ENCODE measurements around the gene ABL2.
"Not testable (repeated sequence)": the region's sequence is repeated elsewhere in the genome, so short reads cannot be mapped to it uniquely, and the experiment has no call there.

ABL2 gene

GRCh38 chr1:179135168-179135567 lies 94.3 kb downstream of the ABL2 start:
- not testable (repeated sequence) for DNase-seq (ENCODE audit: low spot score)

DNA sequence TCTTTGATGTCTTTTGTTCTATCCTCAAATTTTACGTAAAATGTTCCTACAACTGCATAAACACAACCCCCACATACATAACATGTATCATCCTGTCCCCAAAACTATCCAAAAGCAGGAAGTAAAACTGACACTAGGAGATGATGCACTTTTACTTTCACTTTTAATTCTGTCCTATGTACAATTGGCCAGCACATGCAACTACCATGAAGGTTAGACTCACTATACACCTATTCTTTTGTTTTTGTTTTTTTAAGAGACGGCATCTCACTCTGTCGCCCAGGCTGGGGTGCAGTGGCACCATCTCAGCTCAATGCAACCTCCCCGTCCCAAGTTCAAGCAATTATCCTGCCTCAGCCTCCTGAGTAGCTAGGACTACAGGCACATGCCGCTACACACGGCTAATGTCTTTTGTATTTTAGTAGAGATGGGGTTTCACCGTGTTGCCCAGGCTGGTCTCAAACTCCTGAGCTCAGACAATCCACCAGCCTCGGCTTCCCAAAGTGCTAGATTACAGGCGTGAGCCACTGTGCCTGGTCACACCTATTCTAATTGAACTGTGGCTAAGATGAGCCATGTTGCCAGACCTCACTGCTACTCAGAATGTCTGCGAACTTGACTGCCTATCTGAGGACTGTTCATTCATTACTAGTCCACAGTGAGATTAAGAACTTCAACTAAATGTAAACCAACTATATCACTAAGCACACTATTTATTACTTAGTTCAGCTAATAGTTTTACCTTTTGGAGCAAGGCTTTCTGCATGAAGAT lies 99.6 kb downstream of the ABL2 start:
- DNase-seq (ENCODE audit: low spot score) = peak; percentile 11

GRCh38 chr1:179128520-179128919 lies 101.0 kb downstream of the ABL2 start:
- no peak for DNase-seq (ENCODE audit: low spot score)

DNA sequence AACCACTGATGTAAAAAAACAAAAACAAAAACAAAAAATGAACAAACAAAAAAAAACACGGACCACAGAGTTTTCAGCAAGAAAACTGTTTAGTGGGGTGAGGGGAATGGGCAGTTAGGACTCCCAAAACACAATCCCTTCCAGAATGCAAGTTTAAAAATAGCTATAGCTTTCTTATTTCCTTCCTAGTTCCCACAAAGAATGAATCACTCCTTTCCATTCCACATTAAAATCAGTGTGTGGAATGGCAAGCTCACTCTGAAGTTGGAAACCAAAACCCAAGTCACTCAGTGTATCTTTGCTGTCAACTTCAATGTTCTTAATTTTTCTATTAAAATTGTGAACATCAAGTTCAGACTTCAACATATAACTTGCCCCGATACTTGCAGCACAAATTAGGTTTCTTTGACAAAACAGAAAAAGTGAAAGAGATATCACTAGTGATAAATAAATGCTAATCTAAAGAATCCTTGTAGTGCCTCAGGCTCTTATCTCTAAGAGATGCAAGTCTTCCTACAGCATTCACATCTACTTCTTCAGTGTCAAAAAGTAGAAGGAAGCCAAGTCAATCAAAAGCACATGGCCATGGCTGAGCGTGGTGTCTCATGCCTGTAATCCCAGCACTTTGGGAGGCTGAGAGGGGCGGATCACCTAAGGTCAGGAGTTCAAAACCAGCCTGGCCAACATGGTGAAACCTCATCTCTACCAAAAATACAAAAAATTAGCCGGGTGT lies 102.1 kb downstream of the ABL2 start:
- DNase-seq (ENCODE audit: low spot score) = no peak

GRCh38 chr1:179126338-179127060 lies 103.0 kb downstream of the ABL2 start:
- no peak for DNase-seq (ENCODE audit: low spot score)

GRCh38 chr1:179124873-179125272 lies 104.6 kb downstream of the ABL2 start:
- no peak for DNase-seq (ENCODE audit: low spot score)

DNA sequence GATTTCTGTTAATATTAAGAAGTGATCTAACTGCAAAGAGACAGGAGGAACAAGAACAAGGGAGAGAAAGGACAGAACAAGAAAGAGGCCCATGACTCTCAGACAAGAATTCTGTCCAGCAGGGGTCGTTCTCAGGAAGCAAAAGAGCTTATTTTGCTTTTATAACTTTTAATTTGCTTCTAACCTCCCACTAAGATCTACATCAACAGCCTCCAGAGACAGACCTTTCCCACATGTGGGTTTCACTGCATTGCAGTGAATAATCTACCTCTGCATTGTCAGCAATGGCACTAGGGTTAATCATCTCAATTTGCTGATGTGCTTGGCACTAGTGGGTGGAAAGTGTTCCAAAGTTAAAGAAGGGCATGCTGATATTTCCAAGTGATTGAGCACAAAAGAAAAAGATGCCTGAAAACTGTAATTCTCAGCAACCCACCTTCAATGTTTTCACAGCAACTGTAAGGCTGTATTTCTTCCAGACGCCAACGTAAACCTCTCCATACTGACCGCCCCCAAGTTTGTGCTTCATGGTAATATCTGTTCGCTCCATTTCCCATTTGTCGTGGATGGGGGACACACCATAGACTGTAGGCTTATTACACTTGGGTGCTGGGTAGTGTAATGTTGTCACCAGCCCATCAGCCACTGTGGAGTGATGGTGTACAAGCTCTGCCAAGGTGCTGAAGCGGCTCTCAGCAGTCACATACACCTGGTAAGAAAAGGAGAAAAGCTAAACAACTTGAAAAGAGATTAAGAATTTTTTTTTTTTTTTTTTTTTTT lies 108.1 kb downstream of the ABL2 start:
- DNase-seq (ENCODE audit: low spot score) = peak; percentile 44

- DNase-seq (ENCODE audit: low spot score) = no peak
Measured at GRCh38 chr1:179120736-179121135, 108.7 kb downstream of the ABL2 start.

DNA sequence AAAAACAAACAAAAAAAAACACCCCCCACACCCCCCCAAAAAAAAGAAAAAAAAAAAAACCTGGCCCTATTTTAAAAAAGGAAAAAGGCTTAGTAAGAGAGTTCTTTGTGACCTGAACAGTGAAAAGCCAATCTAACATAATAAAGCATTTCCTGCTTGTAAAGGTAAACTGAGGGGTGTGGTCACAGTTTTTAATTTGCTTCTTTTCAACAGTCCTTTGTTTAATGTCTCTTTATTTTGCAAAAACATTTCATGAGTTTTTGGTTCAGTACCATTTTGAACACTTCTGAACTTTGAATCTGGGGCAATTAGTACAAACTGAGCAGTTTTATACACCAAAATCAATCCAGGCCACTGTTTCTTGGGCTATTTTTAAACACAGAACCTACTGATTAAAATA lies 110.0 kb downstream of the ABL2 start:
- no peak for DNase-seq (ENCODE audit: low spot score)

DNA sequence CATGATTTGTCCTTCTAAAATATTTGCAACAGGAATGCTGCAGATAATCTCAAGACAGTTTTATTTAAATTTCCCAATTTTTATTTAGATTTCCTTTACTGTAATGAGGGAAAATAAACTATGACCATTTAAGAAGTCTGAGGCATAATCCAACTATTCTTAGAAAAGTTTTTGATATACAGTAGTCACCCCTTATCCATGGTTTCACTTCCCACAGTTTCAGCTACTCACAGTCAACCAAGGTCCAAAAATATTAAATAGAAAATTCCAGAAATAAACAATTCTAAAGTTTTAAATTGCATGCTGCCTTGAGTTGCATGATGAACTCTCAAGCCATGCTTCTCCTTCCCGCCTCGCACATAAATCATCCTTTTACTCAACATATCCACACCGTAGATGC lies 114.3 kb downstream of the ABL2 start:
- no peak for DNase-seq (ENCODE audit: low spot score)

DNA sequence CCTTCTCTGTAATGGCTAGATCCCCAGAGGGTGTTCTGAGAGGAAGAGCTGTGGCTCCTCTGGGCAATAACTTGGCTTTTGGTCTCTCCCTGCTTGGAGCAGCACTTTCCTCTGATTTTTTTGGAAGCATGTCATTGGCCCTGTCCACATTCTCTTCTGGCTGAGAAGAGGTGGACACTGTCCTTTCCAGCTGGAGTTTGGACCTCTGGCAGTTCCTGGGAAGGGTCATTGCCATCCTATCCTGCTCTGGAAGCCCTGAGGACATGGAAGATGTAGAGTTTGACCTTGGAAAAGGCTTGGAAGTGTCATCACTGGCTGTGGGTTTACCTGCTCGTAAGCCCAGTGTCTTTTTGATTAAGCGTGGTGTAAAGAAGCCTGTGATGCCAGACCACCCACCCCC lies 120.8 kb downstream of the ABL2 start:
- no peak for DNase-seq (ENCODE audit: low spot score)

DNA sequence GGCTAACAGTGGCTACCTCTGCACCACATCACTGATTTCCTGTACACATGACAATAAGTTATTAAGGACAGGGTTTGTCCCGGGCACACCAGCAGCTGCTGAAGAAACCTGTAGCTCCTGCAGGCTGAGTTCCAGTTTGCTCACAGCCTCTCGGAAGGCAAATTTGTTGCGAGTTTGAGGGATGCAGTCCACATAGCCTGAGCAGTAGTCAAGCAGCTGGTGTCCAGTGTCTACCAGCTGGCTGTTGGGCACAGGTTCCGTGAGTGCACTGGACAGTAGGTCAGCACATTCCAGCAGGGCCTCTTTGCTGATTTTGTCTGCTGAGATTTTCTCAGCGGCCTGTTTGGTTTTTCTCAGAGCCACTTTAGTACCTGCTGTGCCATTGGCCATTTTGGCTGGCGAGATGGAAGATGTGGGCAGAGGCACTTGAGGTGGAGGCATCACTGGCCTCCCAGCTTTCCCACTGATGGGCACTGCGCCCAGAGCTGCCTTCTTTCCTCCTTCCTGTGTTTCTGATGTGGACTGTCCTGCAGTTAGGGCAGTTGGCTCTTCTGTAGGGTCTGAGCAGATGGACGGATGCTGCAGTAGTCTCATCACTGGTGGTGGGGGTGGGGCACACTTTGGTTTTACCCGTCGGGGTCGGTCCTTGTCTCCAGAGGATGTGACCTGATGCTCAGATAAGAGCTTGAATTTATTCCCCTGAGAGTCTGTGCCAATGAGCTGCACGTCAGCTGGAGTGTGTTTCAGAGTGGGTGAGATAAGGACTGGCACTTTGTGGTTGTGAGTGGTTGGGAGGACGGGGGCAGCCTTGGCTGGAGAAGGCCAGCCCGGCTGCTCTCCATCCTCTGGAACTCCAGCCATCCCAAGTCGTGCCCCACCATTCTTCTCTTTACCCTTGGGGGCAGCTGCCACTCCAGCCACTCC lies 121.5 kb downstream of the ABL2 start:
- DNase-seq (ENCODE audit: low spot score) = no peak

GRCh38 chr1:179105393-179105792 lies 124.1 kb downstream of the ABL2 start:
- DNase-seq (ENCODE audit: low spot score) = peak; percentile 45

DNA sequence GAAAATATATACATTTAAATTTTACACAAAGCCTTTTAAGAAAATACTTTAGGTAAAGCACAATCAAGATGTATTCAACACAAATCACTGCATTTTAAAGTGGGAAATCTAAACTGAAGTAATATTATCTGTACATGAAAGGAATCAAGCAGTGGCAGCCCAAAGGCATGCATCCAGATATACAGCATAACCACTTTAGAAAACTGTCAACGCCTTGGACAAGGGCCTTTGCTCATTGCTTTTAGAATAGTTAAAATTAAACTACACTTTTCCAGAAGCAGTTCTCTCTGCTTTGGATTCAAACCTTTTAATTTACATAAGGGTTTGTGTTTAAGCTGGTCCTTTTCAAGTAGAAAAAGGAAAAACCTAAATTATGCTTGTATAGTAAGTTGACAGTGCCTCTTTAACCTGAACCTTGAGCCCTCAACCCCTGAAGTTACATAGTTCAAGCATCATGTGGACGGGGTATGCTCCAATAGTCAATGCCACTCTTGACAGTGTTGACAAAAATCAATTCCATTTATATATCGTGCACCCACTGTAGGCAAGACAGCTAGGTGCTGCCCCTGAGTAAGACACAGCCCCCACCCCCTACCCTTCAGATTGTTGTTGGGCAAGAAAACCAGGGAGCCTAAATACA lies 124.7 kb downstream of the ABL2 start:
- DNase-seq (ENCODE audit: low spot score) = no peak

DNA sequence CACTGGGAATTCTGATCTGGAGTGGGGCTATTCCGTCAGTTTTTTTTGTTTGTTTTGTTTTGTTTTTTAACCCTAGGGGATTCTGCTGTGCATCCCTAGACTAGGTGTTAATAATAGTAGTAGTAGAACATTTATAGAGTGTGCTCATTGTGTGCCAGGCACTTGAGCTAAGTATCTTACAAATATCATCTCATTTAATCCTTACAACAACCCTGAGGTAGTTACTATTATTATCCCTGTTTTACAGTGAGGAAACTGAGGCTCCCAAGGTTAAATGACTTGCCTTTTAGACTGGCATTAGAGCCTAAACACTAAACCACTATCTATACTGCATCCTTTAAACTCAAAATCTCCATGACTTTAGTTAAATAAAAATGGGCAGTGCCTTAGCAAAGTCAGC lies 125.5 kb downstream of the ABL2 start:
- DNase-seq (ENCODE audit: low spot score) = no peak

DNA sequence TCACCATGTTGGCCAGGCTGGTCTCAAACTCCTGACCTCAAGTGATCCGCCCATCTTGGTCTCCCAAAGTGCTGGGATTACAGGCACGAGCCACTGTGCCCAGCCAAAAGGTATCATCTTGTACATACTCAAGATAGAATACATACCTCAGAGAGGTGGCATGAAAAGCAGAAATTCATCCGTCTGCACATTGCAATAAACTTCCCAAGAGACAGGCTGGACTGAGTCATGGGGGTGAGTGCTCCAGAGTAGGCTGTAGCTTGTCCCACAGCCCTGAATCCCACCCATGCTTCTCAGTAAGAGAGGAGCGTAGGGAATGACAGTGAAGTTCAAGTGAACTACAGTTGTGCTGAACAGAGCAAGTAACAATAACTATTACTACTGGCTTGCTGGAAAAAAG lies 127.9 kb downstream of the ABL2 start:
- no peak for DNase-seq (ENCODE audit: low spot score)

DNA sequence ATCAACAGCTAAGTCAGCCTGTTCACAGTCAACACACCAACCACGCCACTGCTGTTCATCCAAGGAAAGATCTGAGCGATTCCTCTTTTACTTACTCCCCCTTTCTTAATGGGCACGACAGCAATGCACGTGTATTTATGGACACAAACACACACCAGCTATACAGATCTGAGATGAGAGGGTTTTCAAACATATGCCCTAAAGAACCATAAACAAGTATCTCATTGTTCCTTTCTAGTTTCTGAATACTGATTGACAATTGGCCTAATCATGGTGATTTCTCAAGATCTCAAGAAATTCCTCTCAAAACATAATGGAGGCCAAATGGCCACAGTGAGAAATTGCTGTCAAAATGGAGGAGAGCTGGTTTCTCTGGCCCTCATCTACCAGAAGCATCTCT lies 129.6 kb downstream of the ABL2 start:
- no peak for DNase-seq (ENCODE audit: low spot score)

DNA sequence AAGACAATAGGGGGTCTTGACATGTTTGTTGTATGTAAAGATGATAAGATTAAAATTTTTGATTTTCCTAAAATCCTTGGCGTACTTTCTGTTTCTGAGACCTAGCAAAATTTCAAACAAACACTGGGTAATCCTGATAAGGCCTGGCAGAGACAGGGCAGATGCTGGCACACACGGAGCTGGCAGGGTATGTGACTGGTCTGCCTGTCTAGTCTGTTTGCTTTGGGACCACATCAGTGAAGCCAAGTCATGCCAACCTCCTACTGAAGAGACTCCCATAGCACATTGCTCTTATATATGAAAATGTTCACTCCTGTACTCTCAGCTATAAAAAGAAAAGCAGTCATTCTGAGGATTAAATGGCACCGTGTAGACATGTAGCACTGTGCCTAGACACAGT lies 133.6 kb downstream of the ABL2 start:
- DNase-seq (ENCODE audit: low spot score) = no peak

DNA sequence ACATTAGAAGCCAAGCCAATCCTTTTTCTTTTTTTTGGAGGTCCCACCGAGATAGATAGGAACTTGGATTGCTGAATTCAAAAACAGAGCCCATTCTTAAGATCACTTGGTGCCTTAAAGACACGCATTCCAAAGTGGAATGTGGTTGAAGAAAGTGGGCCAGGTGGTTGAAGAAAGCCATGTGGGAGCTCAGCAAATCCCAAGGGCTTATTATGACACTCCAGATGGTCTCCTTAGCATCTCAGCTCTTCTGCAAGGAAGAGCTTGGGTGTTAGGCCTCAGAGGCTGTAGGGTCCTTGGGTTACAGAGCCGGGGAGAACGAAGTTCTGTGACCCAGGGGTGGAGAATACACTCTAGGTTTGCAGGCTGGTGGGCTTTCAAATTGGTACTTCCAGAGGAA lies 134.1 kb downstream of the ABL2 start:
- DNase-seq (ENCODE audit: low spot score) = no peak

DNA sequence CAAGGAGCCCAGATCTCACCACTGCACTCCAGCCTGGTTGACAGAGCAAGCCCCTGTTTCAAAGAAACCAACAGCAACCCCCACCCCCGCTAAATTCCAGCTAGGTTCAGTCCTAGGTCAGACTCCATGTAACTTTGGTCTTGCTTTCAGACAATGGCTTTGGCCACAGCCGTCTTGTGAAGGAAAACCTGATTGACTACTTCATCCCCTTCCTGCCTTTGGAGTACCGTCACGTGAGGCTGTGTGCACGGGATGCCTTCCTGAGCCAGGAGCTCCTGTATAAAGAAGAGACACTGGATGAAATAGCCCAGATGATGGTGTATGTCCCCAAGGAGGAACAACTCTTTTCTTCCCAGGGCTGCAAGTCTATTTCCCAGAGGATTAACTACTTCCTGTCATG lies 134.7 kb downstream of the ABL2 start:
- no peak for DNase-seq (ENCODE audit: low spot score)

Data from HuH-7 (cell line).